Endothelial cell of umbilical vein (primary cell): ENCODE data around the gene JAKMIP3. TPM values are rescaled to one million over a fixed set of nuclear protein-coding genes. Genes with fewer than 3 reads are reported as not detected.

Source experiments
- BruUV-seq: library from RNA; stranded (reverse); fragments of 400-500 nt; replicated peaks from 2 replicates; lab custom pipeline; 2021; lab: Mats Ljungman, UMichigan
- CTCF ChIA-PET: fragments of 300-600, 350-600 bp; sonication (Branson Sonifier 250); formaldehyde crosslinking; loops from one replicate; lab custom pipeline; 2021; ENCODE audit warnings: antibody characterized with exemption, inconsistent platforms; lab: Charles Lee
- POLR2A ChIA-PET: fragments of 300-600, 350-600 bp; sonication (Branson Sonifier 250); formaldehyde crosslinking; loops from one replicate; lab custom pipeline; 2021; ENCODE audit warnings: antibody characterized with exemption, inconsistent platforms; lab: Charles Lee
- DNase-seq: peaks from one replicate; pipeline ENCODE4 v3.0.0-alpha.2; 2011; ENCODE audit warnings: low read depth, low spot score
- FAIRE-seq: peaks from 2 replicates; lab custom pipeline; 2011; peaks lifted over from hg19 to GRCh38; lab: Jason Lieb, UNC
- H2AFZ ChIP-seq: 2 replicates; pipeline ENCODE4 v1.6.0; 2012; ENCODE audit warnings: low read depth, low read length, control low read depth, inconsistent platforms
- H3K27ac ChIP-seq: 2 replicates; pipeline ENCODE4 v1.5.1; 2011; ENCODE audit warnings: low read depth, mild to moderate bottlenecking, control low read depth, low read length, moderate library complexity; ENCODE audit not compliant: insufficient read depth
- H3K27me3 ChIP-seq, 2 experiments: 2 replicates each; pipeline versions ENCODE4 v1.6.0 to v1.6.1; 2011; ENCODE audit warnings: low read length in 2 of 2, mixed read lengths in 1 of 2; ENCODE audit not compliant: control insufficient read depth in 2 of 2, insufficient read depth in 2 of 2
- H3K36me3 ChIP-seq, 2 experiments: 2 replicates in 1 of 2; 3 replicates in 1 of 2; pipeline ENCODE4 v1.5.1; 2011; ENCODE audit warnings: low read length in 2 of 2, mild to moderate bottlenecking in 1 of 2, moderate library complexity in 1 of 2; ENCODE audit not compliant: control insufficient read depth in 2 of 2, insufficient read depth in 2 of 2; ENCODE audit errors: extremely low read depth in 1 of 2
- H3K4me1 ChIP-seq: 3 replicates; pipeline ENCODE4 v1.5.1; 2011; ENCODE audit warnings: mild to moderate bottlenecking, low read length; ENCODE audit not compliant: control insufficient read depth, insufficient read depth; ENCODE audit errors: extremely low read depth
- H3K4me2 ChIP-seq: 2 replicates; pipeline ENCODE4 v1.6.1; 2011; ENCODE audit warnings: low read length, control low read depth, mixed read lengths; ENCODE audit not compliant: insufficient read depth
- H3K4me3 ChIP-seq, 3 experiments: fragments of 200-600 bp in 1 of 3; sonication (generic), shearing (Covaris generic) in 1 of 3; replicated peaks in 1 of 3; 2 replicates each; pipeline ENCODE4 v1.5.1; 2011 to 2016; ENCODE audit warnings: control low read depth in 3 of 3, low read length in 3 of 3, mild to moderate bottlenecking in 2 of 3, inconsistent platforms in 1 of 3, low read depth in 1 of 3, moderate library complexity in 1 of 3; ENCODE audit not compliant: insufficient read depth in 1 of 3
- H3K79me2 ChIP-seq: 2 replicates; pipeline ENCODE4 v1.6.0; 2012; ENCODE audit warnings: low read length, inconsistent platforms; ENCODE audit not compliant: control insufficient read depth, insufficient read depth
- H3K9ac ChIP-seq: replicated peaks from 2 replicates; pipeline ENCODE3; 2011; ENCODE audit warnings: low read length, control low read depth; ENCODE audit not compliant: insufficient read depth; ENCODE audit errors: extremely low read depth
- H3K9me1 ChIP-seq: replicated peaks from 3 replicates; pipeline ENCODE4 v1.6.0; 2011; ENCODE audit warnings: mild to moderate bottlenecking, low read length; ENCODE audit not compliant: control insufficient read depth, insufficient read depth; ENCODE audit errors: extremely low read depth
- H3K9me3 ChIP-seq: replicated peaks from 2 replicates; pipeline ENCODE4 v1.5.1; 2012; ENCODE audit warnings: low read length, inconsistent platforms; ENCODE audit not compliant: control insufficient read depth, insufficient read depth
- H4K20me1 ChIP-seq: replicated peaks from 2 replicates; pipeline ENCODE3; 2011; ENCODE audit warnings: mild to moderate bottlenecking, low read length; ENCODE audit not compliant: control insufficient read depth, insufficient read depth; ENCODE audit errors: extremely low read depth
- EZH2 ChIP-seq: IDR thresholded peaks from 2 replicates; pipeline ENCODE4 v1.6.1; 2012; ENCODE audit warnings: borderline replicate concordance, low read depth, mild to moderate bottlenecking, moderate library complexity, low read length, inconsistent platforms; ENCODE audit not compliant: severe bottlenecking
- FOS ChIP-seq: IDR thresholded peaks from 2 replicates; pipeline ENCODE4 v1.6.1; 2011; ENCODE audit warnings: mild to moderate bottlenecking, low read length, moderate library complexity, borderline replicate concordance; ENCODE audit not compliant: insufficient read depth
- GATA2 ChIP-seq: IDR thresholded peaks from 2 replicates; pipeline ENCODE4 v1.7.0; 2011; ENCODE audit warnings: low read depth, mild to moderate bottlenecking, moderate library complexity, mixed read lengths, low read length; ENCODE audit not compliant: insufficient read length, insufficient read depth
- JUN ChIP-seq: IDR thresholded peaks from 2 replicates; pipeline ENCODE4 v1.6.1; 2011; ENCODE audit warnings: borderline replicate concordance, low read depth; ENCODE audit not compliant: insufficient read length, insufficient read depth
- MYC ChIP-seq: IDR thresholded peaks from one replicate; pipeline ENCODE4 v1.6.1; 2011; ENCODE audit warnings: mild to moderate bottlenecking, low read depth, low read length
- POLR2A ChIP-seq: IDR thresholded peaks from 2 replicates; pipeline ENCODE4 v1.6.1; 2012; ENCODE audit warnings: low read depth, mild to moderate bottlenecking, control low read depth, low read length
- POLR2AphosphoS5 ChIP-seq: IDR thresholded peaks from 2 replicates; pipeline ENCODE4 v1.6.1; 2012; ENCODE audit warnings: low read depth, mild to moderate bottlenecking, control low read depth, low read length, moderate library complexity; ENCODE audit not compliant: insufficient read depth
- dilution Hi-C: fragments of 300-500 bp; cut with MboI; formaldehyde crosslinking; loops from one replicate; pipeline ENCODE4 v1.15.0; 2019; ENCODE audit warnings: low sequenced_read_pairs; ENCODE audit not compliant: extremely low pct_ligation_motif_present
- intact Hi-C: fragments of 100-400 bp; cut with micrococcal nuclease; formaldehyde crosslinking; loops from one replicate; pipeline ENCODE4 v1.10.0; 2022
- polyA plus RNA-seq, 4 experiments: library from polyadenylated mRNA; depleted of rRNA in 3 of 4; stranded (reverse) in 3 of 4; unstranded in 1 of 4; fragments of >200 nt; gene quantifications; 2 replicates each; pipeline versions ENCODE4 v1.2.1 to v1.2.3, GENCODE V29; 2011 to 2012; ENCODE audit warnings: missing spikeins in 1 of 4
- total RNA-seq: library from RNA; stranded (reverse); gene quantifications from 2 replicates; pipeline ENCODE4 v1.2.3, GENCODE V29; 2021
- TF ChIP-seq, protein P1 (sequence below): IDR thresholded peaks from 2 replicates; pipeline ENCODE4 v1.6.1; 2011; ENCODE audit not compliant: insufficient read depth, insufficient read length
- TF ChIP-seq, protein P2 (sequence below), 2 donors: IDR thresholded peaks; 1 replicate in 1 of 2; 2 replicates in 1 of 2; pipeline ENCODE4 v1.5.1; 2011; ENCODE audit warnings: low read length in 2 of 2, mild to moderate bottlenecking in 2 of 2, moderate library complexity in 2 of 2, control low read depth in 1 of 2, inconsistent platforms in 1 of 2, low read depth in 1 of 2; ENCODE audit not compliant: insufficient read depth in 1 of 2; ENCODE audit errors: extremely low read depth in 1 of 2

JAKMIP3 gene
- total and polyA plus RNA-seq, 2 donors (not counting 3 experiments of a cell fraction or from before 2014, with no cell fraction given) = 0.01 TPM; not detected in 1

DNA sequence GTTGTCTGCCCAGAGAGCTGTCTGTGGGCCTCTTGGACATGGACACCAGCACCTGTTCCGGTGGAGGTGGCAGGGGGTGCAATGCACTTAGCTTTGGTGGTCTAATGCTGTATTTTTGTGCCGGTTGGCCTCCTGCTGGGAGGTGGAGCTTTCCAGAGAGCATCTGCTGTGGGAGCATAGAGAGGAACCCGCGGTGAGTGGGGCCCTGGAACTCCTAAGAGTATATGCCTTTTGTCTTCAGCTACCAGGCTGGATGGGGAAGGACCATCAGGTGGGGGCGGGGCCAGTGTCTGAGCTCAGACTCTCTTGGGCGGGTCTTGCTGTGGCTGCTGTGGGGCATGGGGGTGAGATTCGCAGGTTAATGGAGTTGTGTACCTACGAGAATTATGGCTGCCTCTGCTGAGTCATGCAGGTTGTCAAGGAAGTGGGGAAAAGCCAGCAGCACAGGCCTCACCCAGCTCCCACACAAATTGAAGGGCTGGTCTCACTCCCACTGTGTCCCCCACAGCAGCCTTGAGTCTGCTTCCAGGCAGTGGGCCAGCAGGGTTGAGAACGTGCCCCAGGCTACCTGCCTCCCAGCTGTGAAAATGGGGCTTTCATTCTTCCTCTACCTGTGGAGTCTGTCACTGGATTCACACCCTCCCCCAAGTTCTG, 29.0 kb downstream of the JAKMIP3 start:
- ChIA-PET CTCF (no interaction called here), POLR2A (no interaction called here)
- dilution Hi-C loops = no loop called here

More for the DNA sequence above, 29.0 kb downstream of the JAKMIP3 start:
- H3K9me1 ChIP-seq = no peaks in the 10 kb centered on the region
- intact Hi-C loops = no loop called here
- FAIRE-seq (no peak), DNase-seq (no peak)
- H3K9ac ChIP-seq = no peak overlapping the region
- no peak overlapping the region for H2AFZ ChIP-seq
- no peak overlapping the region for H3K4me3 ChIP-seq
- no peaks in the 10 kb centered on the region for H3K9me3 ChIP-seq
- H4K20me1 ChIP-seq = no peaks in the 10 kb centered on the region
- no peak for TF ChIP-seq POLR2A
- TF ChIP-seq, protein P1, sequence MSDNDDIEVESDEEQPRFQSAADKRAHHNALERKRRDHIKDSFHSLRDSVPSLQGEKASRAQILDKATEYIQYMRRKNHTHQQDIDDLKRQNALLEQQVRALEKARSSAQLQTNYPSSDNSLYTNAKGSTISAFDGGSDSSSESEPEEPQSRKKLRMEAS = no peak
- no peak for TF ChIP-seq EZH2
- TF ChIP-seq MYC = no peak
- no peak for TF ChIP-seq POLR2AphosphoS5
- TF ChIP-seq JUN = no peak
- TF ChIP-seq, protein P2, sequence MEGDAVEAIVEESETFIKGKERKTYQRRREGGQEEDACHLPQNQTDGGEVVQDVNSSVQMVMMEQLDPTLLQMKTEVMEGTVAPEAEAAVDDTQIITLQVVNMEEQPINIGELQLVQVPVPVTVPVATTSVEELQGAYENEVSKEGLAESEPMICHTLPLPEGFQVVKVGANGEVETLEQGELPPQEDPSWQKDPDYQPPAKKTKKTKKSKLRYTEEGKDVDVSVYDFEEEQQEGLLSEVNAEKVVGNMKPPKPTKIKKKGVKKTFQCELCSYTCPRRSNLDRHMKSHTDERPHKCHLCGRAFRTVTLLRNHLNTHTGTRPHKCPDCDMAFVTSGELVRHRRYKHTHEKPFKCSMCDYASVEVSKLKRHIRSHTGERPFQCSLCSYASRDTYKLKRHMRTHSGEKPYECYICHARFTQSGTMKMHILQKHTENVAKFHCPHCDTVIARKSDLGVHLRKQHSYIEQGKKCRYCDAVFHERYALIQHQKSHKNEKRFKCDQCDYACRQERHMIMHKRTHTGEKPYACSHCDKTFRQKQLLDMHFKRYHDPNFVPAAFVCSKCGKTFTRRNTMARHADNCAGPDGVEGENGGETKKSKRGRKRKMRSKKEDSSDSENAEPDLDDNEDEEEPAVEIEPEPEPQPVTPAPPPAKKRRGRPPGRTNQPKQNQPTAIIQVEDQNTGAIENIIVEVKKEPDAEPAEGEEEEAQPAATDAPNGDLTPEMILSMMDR (IDR thresholded peaks at IDR 0.05; ENCODE audit: extremely low read depth in 1 of 2, insufficient read depth in 1 of 2, low read depth in 1 of 2, low read length in 2 of 2) = no peak
- TF ChIP-seq GATA2 = no peak
- TF ChIP-seq FOS = no peak
- no peaks in the 10 kb centered on the region for H3K36me3 ChIP-seq
- no peaks in the 10 kb centered on the region for H3K79me2 ChIP-seq
- H3K4me1 ChIP-seq = no peaks in the 10 kb centered on the region
- H3K4me2 ChIP-seq = no peak overlapping the region
- H3K27ac ChIP-seq = no peak overlapping the region
- no peaks in the 10 kb centered on the region for H3K27me3 ChIP-seq
- no TSS peak for BruUV-seq
